Lower lobe of right lung (tissue), 2 donors: ENCODE results near the gene MST1R. TPM values are rescaled to one million over a fixed set of nuclear protein-coding genes. Genes with fewer than 3 reads are reported as not detected.

Experiments used
- ATAC-seq, 2 donors: fragments of 200-7000 bp; cut with Tn5 transposase; one replicate each; pipeline ENCODE4 v1.9.1; 2020 to 2022; ENCODE audit warnings: mild to moderate bottlenecking in 2 of 2, moderate library complexity in 2 of 2
- DNase-seq: peaks from one replicate; pipeline ENCODE4 v3.0.0-alpha.2; 2020
- H3K27ac ChIP-seq: fragments of 200-600 bp; one replicate; pipeline ENCODE4 v1.8.0; 2022
- H3K27me3 ChIP-seq: fragments of 200-600 bp; one replicate; pipeline ENCODE4 v1.8.0; 2022; ENCODE audit warnings: low read depth
- H3K36me3 ChIP-seq: fragments of 200-600 bp; one replicate; pipeline ENCODE4 v1.8.0; 2022; ENCODE audit warnings: mild to moderate bottlenecking
- H3K4me1 ChIP-seq: fragments of 200-600 bp; one replicate; pipeline ENCODE4 v1.8.0; 2022
- H3K4me3 ChIP-seq: fragments of 200-600 bp; one replicate; pipeline ENCODE4 v1.8.0; 2022; ENCODE audit warnings: mild to moderate bottlenecking
- H3K9me3 ChIP-seq: fragments of 200-600 bp; one replicate; pipeline ENCODE4 v1.8.0; 2022
- CTCF ChIP-seq: fragments of 200-600 bp; IDR thresholded peaks from one replicate; pipeline ENCODE4 v1.8.0; 2022; ENCODE audit warnings: antibody characterized with exemption, mild to moderate bottlenecking
- intact Hi-C: fragments of 100-400 bp; cut with DNase I; formaldehyde crosslinking; loops from one replicate; pipeline ENCODE4 v1.11.0; 2022
- total RNA-seq: library from RNA; stranded (reverse); fragmentation: NEBNext Ultra II Directional; extraction: Animal tissue kit (Norgen Biotek cat#: 25700); gene quantifications from one replicate; pipeline ENCODE4 v1.2.1, GENCODE V29; 2021
- donor health status: DM: no; HTN: yes; CAD: no; lungs with severe emphysema.

The MST1R gene
- total RNA-seq, 1 donor from 2014 or later = 27.3 TPM

GRCh38 chr3:49867400-49867799 lies 36.3 kb downstream of the MST1R start:
- Histone ChIP-seq H3K9me3 (no peaks in the 10 kb centered on the region), H3K36me3 (no peaks in the 10 kb centered on the region), H3K27ac (no peak overlapping the region), H3K27me3 (peaks cover 39% of the 10 kb centered on the region), H3K4me3 (no peak overlapping the region), H3K4me1 (peaks cover 11% of the 10 kb centered on the region)
- TF ChIP-seq CTCF = no peak
- ATAC-seq (no peak), DNase-seq (no peak)
- intact Hi-C loops = no loop called here

- intact Hi-C loops = no loop called here
- no peak overlapping the region for H3K27ac ChIP-seq
- no peak overlapping the region for H3K4me3 ChIP-seq
- no peaks in the 10 kb centered on the region for H3K9me3 ChIP-seq
- H3K4me1 ChIP-seq = peaks cover 11% of the 10 kb centered on the region
- H3K36me3 ChIP-seq = no peaks in the 10 kb centered on the region
- DNase-seq (no peak), ATAC-seq (no peak)
- peaks cover 28% of the 10 kb centered on the region for H3K27me3 ChIP-seq
- TF ChIP-seq CTCF = no peak
These were observed 38.4 kb downstream of the MST1R start for GRCh38 chr3:49865198-49865784.

- TF ChIP-seq CTCF = no peak
- Histone ChIP-seq H3K36me3 (no peaks in the 10 kb centered on the region), H3K27me3 (peaks cover 20% of the 10 kb centered on the region), H3K4me3 (no peak overlapping the region), H3K4me1 (peaks cover 6% of the 10 kb centered on the region), H3K27ac (no peak overlapping the region), H3K9me3 (no peaks in the 10 kb centered on the region)
- no peak for ATAC-seq
- intact Hi-C loops = no loop called here
- DNase-seq = no peak
These were observed 39.2 kb downstream of the MST1R start for GRCh38 chr3:49864505-49864904.

- ATAC-seq (no peak), DNase-seq (no peak)
- H3K4me1 ChIP-seq = peaks cover 8% of the 10 kb centered on the region
- H3K27me3 ChIP-seq = no peaks in the 10 kb centered on the region
- intact Hi-C loops = no loop called here
- no peaks in the 10 kb centered on the region for H3K36me3 ChIP-seq
- no peaks in the 10 kb centered on the region for H3K9me3 ChIP-seq
- no peak overlapping the region for H3K4me3 ChIP-seq
- H3K27ac ChIP-seq = no peak overlapping the region
- TF ChIP-seq CTCF = no peak
These were observed 43.9 kb downstream of the MST1R start for GRCh38 chr3:49859576-49860305.

GRCh38 chr3:49856181-49857005 lies 47.3 kb downstream of the MST1R start, which contains the start of gene TRAIP:
Gene TRAIP (minus strand): TSS chr3:49856564. CDS start chr3:49856453, 111 bp downstream.
- TF ChIP-seq CTCF = no peak
- Histone ChIP-seq H3K9me3 (no peaks in the 10 kb centered on the region), H3K4me3 (peak within 1 kb of the TSS; percentile 67), H3K36me3 (no peaks in the 10 kb centered on the region), H3K27me3 (no peaks in the 10 kb centered on the region), H3K4me1 (peaks cover 8% of the 10 kb centered on the region), H3K27ac (peak within 1 kb of the TSS; percentile 78)
- ATAC-seq = peak; percentile 98 to 100
- intact Hi-C loops = no loop called here
- DNase-seq = peak; percentile 92
